IMR-90 (cell line): ENCODE results near the gene ZNF641. TPM values are rescaled to one million over a fixed set of nuclear protein-coding genes. Genes with fewer than 3 reads are reported as not detected.

Source experiments
- ATAC-seq: fragments of 200-7000 bp; cut with Tn5 transposase; 2 replicates; pipeline ENCODE4 v1.9.1; 2020; ENCODE audit warnings: low read depth, mild to moderate bottlenecking, moderate library complexity
- BruUV-seq: library from RNA; stranded (reverse); fragments of 400-500 nt; replicated peaks from 2 replicates; lab custom pipeline; 2021; lab: Mats Ljungman, UMichigan
- CTCF ChIA-PET: fragments of 300-600 bp; formaldehyde crosslinking; extraction: SDS; loops from one replicate; lab custom pipeline; 2021; ENCODE audit warnings: antibody characterized with exemption; lab: Yijun Ruan, JAX
- POLR2A ChIA-PET: fragments of 300-600 bp; sonication (Branson Sonifier 250); formaldehyde crosslinking; loops from one replicate; lab custom pipeline; 2022; ENCODE audit warnings: antibody characterized with exemption; ENCODE audit not compliant: unreplicated experiment; lab: Charles Lee
- DNase-seq: peaks from one replicate; pipeline ENCODE4 v3.0.0; 2013
- H2AFZ ChIP-seq: replicated peaks from 2 replicates; pipeline ENCODE3; 2013; ENCODE audit warnings: low read length, mild to moderate bottlenecking; ENCODE audit not compliant: poor library complexity
- H2AK5ac ChIP-seq: 2 replicates; pipeline ENCODE4 v1.6.1; 2013; ENCODE audit warnings: low read depth, low read length, inconsistent platforms
- H2AK9ac ChIP-seq: replicated peaks from 2 replicates; pipeline ENCODE3; 2013; ENCODE audit warnings: mild to moderate bottlenecking, low read depth, low read length, moderate library complexity; ENCODE audit not compliant: poor library complexity
- H2BK120ac ChIP-seq: 2 replicates; pipeline ENCODE4 v1.6.1; 2013; ENCODE audit warnings: low read depth, low read length, inconsistent platforms
- H2BK15ac ChIP-seq: 3 replicates; pipeline ENCODE4 v1.6.1; 2013; ENCODE audit warnings: low read depth, low read length, inconsistent platforms
- H2BK20ac ChIP-seq: 2 replicates; pipeline ENCODE4 v1.6.1; 2013; ENCODE audit warnings: low read depth, mild to moderate bottlenecking, inconsistent platforms, low read length, moderate library complexity
- H2BK5ac ChIP-seq: 2 replicates; pipeline ENCODE4 v1.6.1; 2013; ENCODE audit warnings: mild to moderate bottlenecking, low read depth, low read length, inconsistent platforms; ENCODE audit not compliant: poor library complexity, severe bottlenecking
- H3K14ac ChIP-seq: replicated peaks from 2 replicates; pipeline ENCODE4 v1.6.1; 2013; ENCODE audit warnings: low read depth, low read length, inconsistent platforms
- H3K18ac ChIP-seq: 2 replicates; pipeline ENCODE4 v1.6.1; 2013; ENCODE audit warnings: low read depth, low read length, control low read depth
- H3K23ac ChIP-seq: 2 replicates; pipeline ENCODE4 v1.6.1; 2013; ENCODE audit warnings: low read depth, low read length, inconsistent platforms
- H3K27ac ChIP-seq: 2 replicates; pipeline ENCODE4 v1.5.1; 2013; ENCODE audit warnings: mild to moderate bottlenecking, control low read depth, low read length; ENCODE audit not compliant: insufficient read depth
- H3K27me3 ChIP-seq: 2 replicates; pipeline ENCODE4 v1.6.1; 2013; ENCODE audit warnings: low read length; ENCODE audit not compliant: control insufficient read depth, insufficient read depth
- H3K36me3 ChIP-seq: 2 replicates; pipeline ENCODE4 v1.6.1; 2013; ENCODE audit warnings: low read length, mixed read lengths; ENCODE audit not compliant: control insufficient read depth, insufficient read depth
- H3K4ac ChIP-seq: 2 replicates; pipeline ENCODE4 v1.6.1; 2013; ENCODE audit warnings: low read depth, low read length, inconsistent platforms
- H3K4me1 ChIP-seq: 2 replicates; pipeline ENCODE4 v1.6.1; 2013; ENCODE audit warnings: low read length, mixed read lengths; ENCODE audit not compliant: control insufficient read depth, insufficient read depth
- H3K4me2 ChIP-seq: 2 replicates; pipeline ENCODE4 v1.6.1; 2013; ENCODE audit warnings: low read depth, mild to moderate bottlenecking, control low read depth, low read length, moderate library complexity
- H3K4me3 ChIP-seq: 2 replicates; pipeline ENCODE4 v1.5.1; 2013; ENCODE audit warnings: low read depth, mild to moderate bottlenecking, control low read depth, low read length, moderate library complexity; ENCODE audit not compliant: insufficient read depth
- H3K56ac ChIP-seq: 2 replicates; pipeline ENCODE4 v1.6.1; 2013; ENCODE audit warnings: low read length, inconsistent platforms; ENCODE audit not compliant: insufficient read depth; ENCODE audit errors: extremely low read depth
- H3K79me1 ChIP-seq, 2 experiments: 2 replicates each; pipeline ENCODE4 v1.6.1; 2013; ENCODE audit warnings: low read length in 2 of 2, inconsistent platforms in 1 of 2, low read depth in 1 of 2
- H3K9ac ChIP-seq: 2 replicates; pipeline ENCODE4 v1.6.1; 2013; ENCODE audit warnings: low read depth, low read length, control low read depth
- H3K9me1 ChIP-seq: 2 replicates; pipeline ENCODE4 v1.6.1; 2013; ENCODE audit warnings: low read length, inconsistent platforms; ENCODE audit not compliant: insufficient read depth
- H3K9me3 ChIP-seq: 2 replicates; pipeline ENCODE4 v1.6.1; 2013; ENCODE audit warnings: low read length; ENCODE audit not compliant: control insufficient read depth, insufficient read depth
- H4K20me1 ChIP-seq: 2 replicates; pipeline ENCODE4 v1.6.1; 2013; ENCODE audit warnings: low read length, inconsistent platforms; ENCODE audit not compliant: insufficient read depth
- H4K5ac ChIP-seq: 2 replicates; pipeline ENCODE4 v1.6.1; 2013; ENCODE audit warnings: mild to moderate bottlenecking, low read depth, low read length, control low read depth
- H4K8ac ChIP-seq, 2 experiments: 2 replicates each; pipeline ENCODE4 v1.6.1; 2013; ENCODE audit warnings: low read depth in 2 of 2, low read length in 2 of 2, control low read depth in 1 of 2, inconsistent platforms in 1 of 2
- H4K91ac ChIP-seq: 2 replicates; pipeline ENCODE4 v1.6.1; 2013; ENCODE audit warnings: low read depth, low read length, inconsistent platforms; ENCODE audit not compliant: insufficient read depth
- MAFK ChIP-seq: IDR thresholded peaks from 2 replicates; pipeline ENCODE4 v1.6.1; 2012; ENCODE audit warnings: low read depth, low read length, improper control_type of control experiment
- MXI1 ChIP-seq: IDR thresholded peaks from 2 replicates; pipeline ENCODE4 v1.6.1; 2012; ENCODE audit warnings: low read depth, mild to moderate bottlenecking, low read length, moderate library complexity, borderline replicate concordance
- RAD21 ChIP-seq: IDR thresholded peaks from 2 replicates; pipeline ENCODE4 v1.6.1; 2012; ENCODE audit warnings: low read length, improper control_type of control experiment
- RFX5 ChIP-seq: IDR thresholded peaks from 2 replicates; pipeline ENCODE4 v1.8.0; 2012; ENCODE audit warnings: low read depth, mild to moderate bottlenecking, low read length, moderate library complexity
- SMC3 ChIP-seq: fragments of 150-350 bp; IDR thresholded peaks from 2 replicates; pipeline ENCODE4 v1.6.1; 2016; ENCODE audit warnings: low read depth, mild to moderate bottlenecking, antibody characterized with exemption, low read length, moderate library complexity
- WGBS, 2 experiments: methylation state at CpG; one replicate each; pipeline versions ENCODE4 v1.1.5 to v1.1.7; 2013; ENCODE audit warnings: missing lambda C conversion rate in 2 of 2; ENCODE audit not compliant: insufficient read length in 1 of 2; ENCODE audit errors: extremely low coverage in 2 of 2; 5-methylcytosine and 5-hydroxymethylcytosine counted together
- dilution Hi-C: fragments of 300-500 bp; cut with HindIII; formaldehyde crosslinking; loops from one replicate; pipeline ENCODE4 v1.14.3; 2018; ENCODE audit warnings: low sequenced_read_pairs; ENCODE audit not compliant: unreplicated experiment
- in situ Hi-C: fragments of 300-500 bp; cut with MboI; formaldehyde crosslinking; loops from 3 replicates; pipeline ENCODE4 v1.14.3; 2019; ENCODE audit warnings: low sequenced_read_pairs, inconsistent platforms, mixed read lengths
- intact Hi-C: fragments of 100-400 bp; cut with micrococcal nuclease; formaldehyde crosslinking; loops from 2 replicates; pipeline ENCODE4 v1.10.0; 2022
- polyA plus RNA-seq, 3 experiments: library from polyadenylated mRNA; depleted of rRNA; stranded (reverse); fragments of >200 nt; gene quantifications; 2 replicates each; pipeline ENCODE4 v1.2.3, GENCODE V29; 2012; ENCODE audit warnings: low replicate concordance in 1 of 3
- total RNA-seq: library from RNA; depleted of rRNA; stranded (reverse); fragments of >200 nt; gene quantifications from 2 replicates; pipeline ENCODE4 v1.2.3, GENCODE V29; 2012

Gene ZNF641
- total and polyA plus RNA-seq, 2 of the 4 experiments (the other 2 are of a cell fraction) = 2.5 to 5.2 TPM

DNA sequence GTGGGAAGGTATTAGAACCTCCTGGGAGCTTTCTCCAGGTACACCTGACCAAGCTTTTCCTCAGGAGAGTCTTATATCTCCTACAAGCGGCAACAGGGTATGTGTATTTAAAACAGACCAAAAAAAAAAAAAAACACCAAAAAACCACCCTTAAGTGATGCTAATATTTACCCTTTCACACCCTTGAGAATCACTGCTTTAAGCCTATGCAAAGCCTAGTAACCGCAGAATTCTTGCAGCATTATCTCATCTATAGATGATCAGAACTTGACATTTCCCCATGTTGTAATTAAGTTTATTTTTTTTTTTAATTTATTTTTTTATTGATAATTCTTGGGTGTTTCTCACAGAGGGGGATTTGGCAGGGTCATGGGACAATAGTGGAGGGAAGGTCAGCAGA, 19.3 kb downstream of the ZNF641 start:
- H3K56ac ChIP-seq = no peak overlapping the region
- H3K23ac ChIP-seq = no peak overlapping the region
- no peak overlapping the region for H3K9ac ChIP-seq
- no CpG with 5 or more reads among the region's 2 CpGs for WGBS, 2 experiments
- dilution Hi-C loops (no loop called here), in situ Hi-C loops (no loop called here), intact Hi-C loops (no loop called here)
- no peaks in the 10 kb centered on the region for H3K4me1 ChIP-seq
- H2BK120ac ChIP-seq = no peak overlapping the region
- no peak for ATAC-seq
- H3K9me1 ChIP-seq = no peaks in the 10 kb centered on the region
- DNase-seq = no peak
- H3K27ac ChIP-seq = no peak overlapping the region
- H3K79me1 ChIP-seq = no peaks in the 10 kb centered on the region
- H3K18ac ChIP-seq = no peak overlapping the region
- H4K91ac ChIP-seq = no peak overlapping the region
- H2AK9ac ChIP-seq = no peak overlapping the region
- H3K4me2 ChIP-seq = no peak overlapping the region
- no peak overlapping the region for H2BK5ac ChIP-seq
- no peak overlapping the region for H2AK5ac ChIP-seq
- no peaks in the 10 kb centered on the region for H4K20me1 ChIP-seq
- no peak overlapping the region for H2BK20ac ChIP-seq
- H3K14ac ChIP-seq = no peak overlapping the region
- H4K8ac ChIP-seq = no peak overlapping the region
- no TSS peak for BruUV-seq
- no peak overlapping the region for H2BK15ac ChIP-seq
- TF ChIP-seq RAD21 (no peak), RFX5 (no peak), SMC3 (no peak), MAFK (no peak), MXI1 (no peak)
- CTCF ChIA-PET = no interaction called here
- H3K36me3 ChIP-seq = no peaks in the 10 kb centered on the region
- H3K4me3 ChIP-seq = no peak overlapping the region
- H3K4ac ChIP-seq = no peak overlapping the region
- H2AFZ ChIP-seq = no peak overlapping the region
- no peak overlapping the region for H4K5ac ChIP-seq
- H3K27me3 ChIP-seq = no peaks in the 10 kb centered on the region; the same call in none of the 2 replicates
- POLR2A ChIA-PET = no interaction called here
- no peaks in the 10 kb centered on the region for H3K9me3 ChIP-seq
